Amniotic stem cell (primary cell): ENCODE results near the gene BTRC.
"Not testable (repeated sequence)": the region's sequence is repeated elsewhere in the genome, so short reads cannot be mapped to it uniquely, and the experiment has no call there.

Source experiments
- DNase-seq: peaks from one replicate; lab custom pipeline; 2025; lab: John Stamatoyannopoulos, UW

The BTRC gene

GRCh38 chr10:101346177-101346576 is 7.8 kb upstream of the BTRC start:
- DNase-seq, result no peak

GRCh38 chr10:101351017-101351416 is 2.9 kb upstream of the BTRC start:
- DNase-seq, result no peak

- no peak for DNase-seq
Observed at GRCh38 chr10:101351477-101351876, 2.5 kb upstream of the BTRC start.

GRCh38 chr10:101352857-101353256 is 1.1 kb upstream of the BTRC start:
- DNase-seq, result not testable (repeated sequence)

GRCh38 chr10:101354328-101355071 is 535 bp downstream of the BTRC start:
- peak; percentile 3 for DNase-seq

- DNase-seq, result no peak
Observed at GRCh38 chr10:101355072-101355706, 1.2 kb downstream of the BTRC start.

- DNase-seq, result no peak
Observed at GRCh38 chr10:101356132-101356531, 2.2 kb downstream of the BTRC start.

GRCh38 chr10:101357958-101358357 is 4.0 kb downstream of the BTRC start:
- no peak for DNase-seq

- no peak for DNase-seq
Observed at GRCh38 chr10:101358706-101359300, 4.8 kb downstream of the BTRC start.

- not testable (repeated sequence) for DNase-seq
Observed at GRCh38 chr10:101360090-101360489, 6.1 kb downstream of the BTRC start.

- DNase-seq, result not testable (repeated sequence)
Observed at GRCh38 chr10:101360841-101361240, 6.9 kb downstream of the BTRC start.

- DNase-seq, result no peak
Observed at GRCh38 chr10:101363850-101364400, 10.0 kb downstream of the BTRC start.

- DNase-seq, result no peak
Observed at GRCh38 chr10:101364721-101365120, 10.8 kb downstream of the BTRC start.

- peak; percentile 32 for DNase-seq
Observed at GRCh38 chr10:101367569-101368453, 13.8 kb downstream of the BTRC start.

GRCh38 chr10:101373063-101373462 is 19.1 kb downstream of the BTRC start:
- DNase-seq, result no peak

GRCh38 chr10:101373993-101374392 is 20.0 kb downstream of the BTRC start:
- not testable (repeated sequence) for DNase-seq

GRCh38 chr10:101375076-101375475 is 21.1 kb downstream of the BTRC start:
- DNase-seq, result no peak

- DNase-seq, result no peak
Observed at GRCh38 chr10:101379663-101380352, 25.8 kb downstream of the BTRC start.

- DNase-seq, result no peak
Observed at GRCh38 chr10:101380353-101381017, 26.5 kb downstream of the BTRC start.

GRCh38 chr10:101385866-101386658 is 32.1 kb downstream of the BTRC start:
- DNase-seq, result no peak
